ENCODE measurements around the gene DNAH3.
A peak's percentile ranks its signal among the peaks of the same experiment; 100 is the strongest.

Gene DNAH3

DNA sequence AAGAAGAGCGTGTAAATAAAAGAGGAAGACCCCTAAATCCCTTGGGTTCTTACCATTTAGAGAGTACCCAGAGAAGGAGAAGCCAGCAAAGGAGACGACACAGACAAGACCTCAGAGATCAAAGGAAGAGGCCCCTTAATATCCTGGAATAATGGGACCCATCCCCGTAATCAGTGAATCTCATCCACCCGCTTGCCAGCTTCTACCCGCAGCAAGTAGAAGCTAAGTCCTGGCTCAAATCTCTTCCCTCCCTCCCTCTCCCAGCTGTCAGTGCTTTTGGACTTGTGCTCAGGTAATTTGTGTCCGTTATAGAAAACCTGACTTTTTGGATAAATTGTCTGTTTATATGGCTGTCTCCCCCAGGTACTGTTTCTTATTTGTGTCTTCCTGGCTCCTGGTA lies 248.2 kb downstream of the DNAH3 start:
- Histone ChIP-seq H3K4me1 (ENCODE audit: insufficient read depth, low read length, poor library complexity, severe bottlenecking) (peaks cover 63% of the 10 kb centered on the region), H3K9me2 (replicated peaks; ENCODE audit: low read depth, low read length) (no peaks in the 10 kb centered on the region), H3K27me3 (ENCODE audit: insufficient read depth, low read length, poor library complexity, severe bottlenecking) (no peaks in the 10 kb centered on the region), H3K79me2 (ENCODE audit: insufficient read depth, low read length) (peaks cover 56% of the 10 kb centered on the region), H3F3A (ENCODE audit: low read depth) (peaks cover 6% of the 10 kb centered on the region; the same call in 1 of the 2 replicates), H4K20me1 (ENCODE audit: insufficient read depth, low read length, poor library complexity, severe bottlenecking) (peaks cover 27% of the 10 kb centered on the region), H3K36me3 (ENCODE audit: insufficient read depth, low read length) (no peaks in the 10 kb centered on the region), H2AFZ (ENCODE audit: low read length) (no peak overlapping the region), H3K9me3 (ENCODE audit: insufficient read depth, low read depth, low read length) (no peaks in the 10 kb centered on the region), H3K9ac (ENCODE audit: low read depth, low read length, poor library complexity, severe bottlenecking) (peak overlapping the region; percentile 88), H3K4me3 (ENCODE audit: low read length, poor library complexity, severe bottlenecking) (peak overlapping the region; percentile 86), H3K4me2 (ENCODE audit: low read depth, low read length, poor library complexity, severe bottlenecking) (peak overlapping the region; percentile 73)
- no peak for TF ChIP-seq EZH2phosphoT487 (IDR thresholded peaks at IDR 0.05; ENCODE audit: borderline replicate concordance)
- TF ChIP-seq, protein P1, sequence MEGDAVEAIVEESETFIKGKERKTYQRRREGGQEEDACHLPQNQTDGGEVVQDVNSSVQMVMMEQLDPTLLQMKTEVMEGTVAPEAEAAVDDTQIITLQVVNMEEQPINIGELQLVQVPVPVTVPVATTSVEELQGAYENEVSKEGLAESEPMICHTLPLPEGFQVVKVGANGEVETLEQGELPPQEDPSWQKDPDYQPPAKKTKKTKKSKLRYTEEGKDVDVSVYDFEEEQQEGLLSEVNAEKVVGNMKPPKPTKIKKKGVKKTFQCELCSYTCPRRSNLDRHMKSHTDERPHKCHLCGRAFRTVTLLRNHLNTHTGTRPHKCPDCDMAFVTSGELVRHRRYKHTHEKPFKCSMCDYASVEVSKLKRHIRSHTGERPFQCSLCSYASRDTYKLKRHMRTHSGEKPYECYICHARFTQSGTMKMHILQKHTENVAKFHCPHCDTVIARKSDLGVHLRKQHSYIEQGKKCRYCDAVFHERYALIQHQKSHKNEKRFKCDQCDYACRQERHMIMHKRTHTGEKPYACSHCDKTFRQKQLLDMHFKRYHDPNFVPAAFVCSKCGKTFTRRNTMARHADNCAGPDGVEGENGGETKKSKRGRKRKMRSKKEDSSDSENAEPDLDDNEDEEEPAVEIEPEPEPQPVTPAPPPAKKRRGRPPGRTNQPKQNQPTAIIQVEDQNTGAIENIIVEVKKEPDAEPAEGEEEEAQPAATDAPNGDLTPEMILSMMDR (conservative IDR thresholded peaks at IDR 0.05; ENCODE audit: low read length): no peak

DNA sequence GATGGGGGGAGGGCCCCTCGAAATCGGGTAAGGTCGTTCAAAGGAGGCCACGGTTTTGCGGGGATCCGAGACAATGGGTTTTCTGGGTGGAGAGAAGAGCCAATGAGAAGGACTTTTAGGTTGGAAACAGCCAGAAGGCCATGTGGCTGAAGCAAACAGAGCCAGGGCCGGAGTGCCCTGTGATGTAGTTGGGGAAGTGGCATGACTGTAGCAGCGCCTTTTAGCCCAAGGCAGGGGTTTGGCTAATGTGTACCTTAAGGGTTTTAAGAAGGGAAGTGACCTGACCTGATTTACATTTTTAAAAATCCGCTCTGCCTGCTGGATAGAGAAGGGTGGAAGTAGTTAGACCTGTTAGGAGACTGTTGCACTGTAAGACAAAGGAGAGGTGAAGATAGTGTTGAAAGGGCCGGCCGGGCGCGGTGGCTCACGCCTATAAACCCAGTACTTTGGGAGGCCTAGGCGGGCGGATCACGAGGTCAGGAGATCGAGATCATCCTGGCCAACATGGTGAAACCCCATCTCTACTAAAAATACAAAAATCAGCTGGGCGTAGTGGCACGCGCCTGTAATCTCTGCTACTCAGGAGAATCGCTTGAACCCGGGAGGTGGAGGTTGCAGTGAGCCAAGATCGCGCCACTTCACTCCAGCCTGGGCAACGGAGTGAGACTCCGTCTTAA lies 249.1 kb downstream of the DNAH3 start:
- Histone ChIP-seq H3K4me3 (ENCODE audit: low read length, poor library complexity, severe bottlenecking) (peak overlapping the region; percentile 86), H3K79me2 (ENCODE audit: insufficient read depth, low read length) (peaks cover 65% of the 10 kb centered on the region), H3K4me1 (ENCODE audit: insufficient read depth, low read length, poor library complexity, severe bottlenecking) (peaks cover 71% of the 10 kb centered on the region), H3K9me3 (ENCODE audit: insufficient read depth, low read depth, low read length) (no peaks in the 10 kb centered on the region), H3F3A (ENCODE audit: low read depth) (peaks cover 6% of the 10 kb centered on the region; the same call in 1 of the 2 replicates), H2AFZ (ENCODE audit: low read length) (peak overlapping the region; percentile 90; the same call in 1 of the 2 replicates), H3K9me2 (replicated peaks; ENCODE audit: low read depth, low read length) (no peaks in the 10 kb centered on the region), H3K36me3 (ENCODE audit: insufficient read depth, low read length) (no peaks in the 10 kb centered on the region), H3K9ac (ENCODE audit: low read depth, low read length, poor library complexity, severe bottlenecking) (peak overlapping the region; percentile 88), H4K20me1 (ENCODE audit: insufficient read depth, low read length, poor library complexity, severe bottlenecking) (peaks cover 33% of the 10 kb centered on the region), H3K27me3 (ENCODE audit: insufficient read depth, low read length, poor library complexity, severe bottlenecking) (no peaks in the 10 kb centered on the region), H3K4me2 (ENCODE audit: low read depth, low read length, poor library complexity, severe bottlenecking) (peak overlapping the region; percentile 73)
- TF ChIP-seq EZH2phosphoT487 (IDR thresholded peaks at IDR 0.05; ENCODE audit: borderline replicate concordance): no peak
- TF ChIP-seq, protein P1 (conservative IDR thresholded peaks at IDR 0.05; ENCODE audit: low read length): no peak

DNA sequence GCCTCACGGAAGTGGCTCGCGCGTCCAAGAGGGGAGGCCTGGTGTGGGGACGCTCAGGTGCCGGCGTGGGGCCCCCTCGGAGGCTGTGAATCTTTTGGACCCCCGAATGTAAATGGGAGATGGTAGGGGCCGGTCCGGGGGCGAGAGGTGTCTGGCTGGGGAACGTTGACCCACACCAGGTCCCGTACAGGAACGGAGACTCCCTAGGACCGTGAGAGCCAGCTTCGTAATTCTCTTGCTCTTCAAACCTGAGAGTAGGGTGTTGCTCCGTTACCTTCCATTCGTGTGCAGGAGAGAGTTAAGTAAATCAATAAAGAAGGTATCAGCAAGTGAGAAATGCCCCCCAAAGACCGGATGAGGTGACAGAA lies 249.6 kb downstream of the DNAH3 start:
- no peaks in the 10 kb centered on the region for H3K9me3 ChIP-seq (ENCODE audit: insufficient read depth, low read depth, low read length)
- peaks cover 74% of the 10 kb centered on the region for H3K4me1 ChIP-seq (ENCODE audit: insufficient read depth, low read length, poor library complexity, severe bottlenecking)
- H3F3A ChIP-seq (ENCODE audit: low read depth): peaks cover 6% of the 10 kb centered on the region; the same call in 1 of the 2 replicates
- H3K36me3 ChIP-seq (ENCODE audit: insufficient read depth, low read length): no peaks in the 10 kb centered on the region
- peak overlapping the region; percentile 88 for H3K9ac ChIP-seq (ENCODE audit: low read depth, low read length, poor library complexity, severe bottlenecking)
- H3K9me2 ChIP-seq (replicated peaks; ENCODE audit: low read depth, low read length): no peaks in the 10 kb centered on the region
- peaks cover 36% of the 10 kb centered on the region for H4K20me1 ChIP-seq (ENCODE audit: insufficient read depth, low read length, poor library complexity, severe bottlenecking)
- H3K79me2 ChIP-seq (ENCODE audit: insufficient read depth, low read length): peaks cover 70% of the 10 kb centered on the region
- H2AFZ ChIP-seq (ENCODE audit: low read length): peak overlapping the region; percentile 90
- peak overlapping the region; percentile 73 for H3K4me2 ChIP-seq (ENCODE audit: low read depth, low read length, poor library complexity, severe bottlenecking)
- H3K27me3 ChIP-seq (ENCODE audit: insufficient read depth, low read length, poor library complexity, severe bottlenecking): no peaks in the 10 kb centered on the region
- TF ChIP-seq, protein P1 (conservative IDR thresholded peaks at IDR 0.05; ENCODE audit: low read length): no peak
- no peak for TF ChIP-seq EZH2phosphoT487 (IDR thresholded peaks at IDR 0.05; ENCODE audit: borderline replicate concordance)
- H3K4me3 ChIP-seq (ENCODE audit: low read length, poor library complexity, severe bottlenecking): peak overlapping the region; percentile 86

Measured in Loucy (cell line).